ENCODE results near the gene UBXN11.
"Not testable (repeated sequence)": the region's sequence is repeated elsewhere in the genome, so short reads cannot be mapped to it uniquely, and the experiment has no call there.

Gene UBXN11

DNA sequence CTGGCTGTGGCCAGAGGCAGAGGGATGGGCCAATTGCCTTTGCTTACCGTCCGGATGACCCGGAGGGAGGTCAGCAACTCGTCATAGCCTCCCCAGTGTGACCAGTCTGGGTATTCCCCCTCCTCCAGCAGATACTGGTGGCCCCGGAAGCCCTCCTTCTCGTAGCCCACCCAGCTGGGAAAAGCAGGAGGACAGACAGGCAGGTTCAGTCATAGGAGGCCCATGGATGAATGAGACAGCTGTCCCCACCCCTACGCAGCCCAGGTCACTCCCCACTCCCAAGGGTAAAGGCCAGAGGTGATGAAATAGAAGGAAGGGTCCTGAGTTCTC is 30.7 kb upstream of the UBXN11 start:
- no peak for DNase-seq (ENCODE audit: low read depth in 2 of 3, low spot score in 2 of 3)

DNA sequence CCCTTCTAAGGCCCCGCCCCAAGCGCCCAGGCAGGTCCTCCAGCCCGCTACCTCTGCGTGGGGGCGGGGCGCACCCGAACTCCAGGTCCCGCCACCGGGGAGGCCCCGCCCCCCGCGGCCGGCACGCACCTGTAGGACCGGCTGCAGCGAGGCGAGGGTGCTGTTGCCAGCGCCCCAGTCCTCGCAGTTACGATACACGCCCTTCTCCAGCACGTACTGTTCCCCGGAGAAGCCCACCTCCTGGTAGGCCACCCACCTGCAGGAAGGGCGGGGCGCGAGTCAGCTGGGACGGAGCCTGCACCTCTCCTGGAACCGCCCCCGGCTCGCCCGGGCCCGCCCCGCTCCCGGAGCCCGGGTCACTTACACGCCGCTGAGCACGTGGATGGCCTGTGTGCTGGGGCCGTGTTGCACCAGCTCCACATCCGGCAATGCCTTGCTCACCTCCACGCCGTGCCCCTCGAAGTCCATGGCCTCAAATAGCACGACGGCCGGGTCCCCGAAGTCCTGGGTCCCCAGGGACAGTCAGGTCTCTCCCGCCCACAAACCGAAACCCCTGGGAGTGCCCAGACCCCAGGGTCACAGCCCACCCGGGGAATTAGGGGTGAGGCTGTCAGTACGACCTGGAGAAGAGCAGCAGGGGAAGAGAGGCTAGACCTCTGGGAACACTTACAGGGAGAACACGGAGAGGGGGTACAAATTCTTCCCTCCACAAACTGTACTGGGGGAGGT is 30.2 kb upstream of the UBXN11 start:
- peak in 2 of 3 experiments; percentile 65 to 67 for DNase-seq (ENCODE audit: low read depth in 2 of 3, low spot score in 2 of 3)

- no peak for DNase-seq (ENCODE audit: low read depth in 2 of 3, low spot score in 2 of 3)
Measured at GRCh38 chr1:26335774-26336476, 29.5 kb upstream of the UBXN11 start.

DNA sequence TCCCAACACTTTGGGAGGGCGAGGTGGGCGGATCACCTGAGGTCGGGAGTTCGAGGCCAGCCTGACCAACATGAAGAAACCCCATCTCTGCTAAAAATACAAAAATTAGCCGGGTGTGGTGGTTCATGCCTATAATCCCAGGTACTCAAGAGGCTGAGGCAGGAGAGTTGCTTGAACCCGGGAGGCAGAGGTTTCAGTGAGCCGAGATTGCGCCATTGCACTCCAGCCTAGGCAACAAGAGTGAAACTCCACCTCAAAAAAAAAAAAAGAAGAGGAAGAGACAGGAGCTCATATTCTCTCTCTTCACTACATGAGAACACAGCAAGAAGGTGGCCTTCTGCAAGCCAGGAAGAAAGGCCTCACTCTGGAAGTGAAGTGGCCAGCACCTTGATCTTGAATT is 26.9 kb upstream of the UBXN11 start:
- DNase-seq (ENCODE audit: low read depth in 2 of 3, low spot score in 2 of 3), result not testable (repeated sequence)

DNA sequence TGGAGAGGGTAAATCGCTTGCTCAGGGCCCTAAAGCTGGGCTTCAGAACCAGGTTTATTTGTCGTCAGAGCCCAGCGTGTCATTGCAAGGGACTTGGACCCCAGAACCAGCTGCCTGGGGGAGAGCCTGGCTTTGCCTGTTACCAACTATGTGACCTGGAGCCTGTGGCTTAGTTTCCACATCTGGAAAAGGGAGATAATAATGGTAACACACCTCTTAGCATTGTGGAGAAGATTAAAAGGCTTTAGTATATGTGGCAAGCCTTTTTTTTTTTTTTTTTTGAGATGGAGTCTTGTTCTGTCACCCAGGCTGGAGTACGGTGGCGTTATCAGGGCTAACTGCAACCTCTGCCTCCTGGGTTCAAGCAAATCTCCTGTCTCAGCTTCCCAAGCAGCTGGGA is 23.8 kb upstream of the UBXN11 start:
- no peak for DNase-seq (ENCODE audit: low read depth in 2 of 3, low spot score in 2 of 3)

DNA sequence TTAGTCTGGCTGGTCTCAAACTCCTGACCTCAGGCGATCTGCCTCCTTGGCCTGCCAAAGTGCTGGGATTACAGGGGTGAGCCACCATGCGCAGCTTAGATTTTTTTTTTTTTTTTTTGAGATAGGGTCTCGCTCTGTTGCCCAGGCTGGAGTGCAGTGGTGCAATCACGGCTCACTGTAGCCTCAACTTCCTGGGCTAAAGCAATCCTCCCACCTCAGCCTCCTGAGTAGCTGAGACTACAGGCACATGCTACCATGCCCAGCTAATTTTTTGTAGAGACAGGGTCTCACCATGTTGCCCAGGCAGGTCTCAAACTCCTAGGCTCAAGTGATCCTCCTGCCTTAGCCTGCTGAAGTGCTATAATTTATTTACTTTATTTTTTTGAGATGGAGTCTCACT is 22.9 kb upstream of the UBXN11 start:
- not testable (repeated sequence) for DNase-seq (ENCODE audit: low read depth in 2 of 3, low spot score in 2 of 3)

DNA sequence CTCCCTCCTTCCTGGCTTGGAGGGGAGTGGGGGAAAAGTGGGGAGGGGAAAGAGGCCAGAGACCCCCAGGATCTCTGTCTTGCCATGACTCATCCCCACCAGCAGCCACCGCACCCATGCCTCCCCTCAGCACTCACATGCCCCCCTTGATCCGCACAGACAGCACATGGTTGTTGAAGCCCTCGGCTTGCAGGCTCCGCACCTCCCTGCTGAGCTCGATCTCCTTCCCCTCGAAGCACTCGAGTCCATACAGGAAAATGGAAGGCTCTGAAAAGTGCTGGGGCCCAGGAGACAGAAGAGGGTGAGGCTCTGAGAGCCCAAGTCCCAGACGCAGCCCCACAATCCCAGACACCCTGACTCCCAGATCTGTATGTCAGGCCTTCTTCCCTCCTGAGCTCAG is 22.2 kb upstream of the UBXN11 start:
- DNase-seq (ENCODE audit: low read depth in 2 of 3, low spot score in 2 of 3), result no peak

- no peak for DNase-seq (ENCODE audit: low read depth in 2 of 3, low spot score in 2 of 3)
Measured at GRCh38 chr1:26327956-26328362, 21.5 kb upstream of the UBXN11 start.

- no peak for DNase-seq (ENCODE audit: low read depth in 2 of 3, low spot score in 2 of 3)
Measured at GRCh38 chr1:26324550-26324949, 18.1 kb upstream of the UBXN11 start.

DNA sequence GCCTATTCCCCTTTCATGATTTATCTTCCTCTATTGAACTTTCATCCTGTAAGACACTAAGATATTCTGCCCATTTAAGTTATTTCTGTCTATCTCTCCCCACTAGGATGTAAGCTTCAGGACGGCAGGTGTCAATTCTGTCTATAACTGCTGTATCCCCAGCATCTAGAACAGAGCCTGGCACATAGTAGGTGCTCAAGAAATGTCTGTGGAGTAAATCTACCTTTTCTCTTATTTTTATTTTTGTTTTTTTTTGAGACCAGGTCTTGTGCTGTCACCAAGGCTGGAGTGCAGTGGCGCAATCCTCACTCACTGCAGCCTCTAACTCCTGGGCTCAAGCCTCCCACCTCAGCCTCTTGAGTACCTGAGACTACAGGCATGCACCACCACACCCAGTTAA is 16.9 kb upstream of the UBXN11 start:
- no peak for DNase-seq (ENCODE audit: low read depth in 2 of 3, low spot score in 2 of 3)

DNA sequence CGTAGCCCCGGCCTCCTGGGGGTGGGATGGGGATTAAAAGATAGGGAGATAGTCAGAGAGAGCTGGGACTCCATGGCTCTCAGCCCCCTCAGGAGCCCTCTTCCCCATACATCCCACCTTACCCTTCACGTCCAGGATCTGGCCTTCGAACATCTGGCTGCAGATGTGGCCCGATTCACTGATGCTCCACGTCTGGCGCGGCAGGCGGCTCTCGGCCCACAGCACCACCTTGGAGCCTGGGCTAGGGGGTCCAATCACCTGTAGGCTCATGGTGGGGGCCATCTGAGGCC is 15.6 kb upstream of the UBXN11 start:
- DNase-seq (ENCODE audit: low read depth in 2 of 3, low spot score in 2 of 3), result no peak

- DNase-seq (ENCODE audit: low read depth in 2 of 3, low spot score in 2 of 3), result peak; percentile 80 to 99 (median 98)
Measured at GRCh38 chr1:26321315-26322041, 15.0 kb upstream of the UBXN11 start.

DNA sequence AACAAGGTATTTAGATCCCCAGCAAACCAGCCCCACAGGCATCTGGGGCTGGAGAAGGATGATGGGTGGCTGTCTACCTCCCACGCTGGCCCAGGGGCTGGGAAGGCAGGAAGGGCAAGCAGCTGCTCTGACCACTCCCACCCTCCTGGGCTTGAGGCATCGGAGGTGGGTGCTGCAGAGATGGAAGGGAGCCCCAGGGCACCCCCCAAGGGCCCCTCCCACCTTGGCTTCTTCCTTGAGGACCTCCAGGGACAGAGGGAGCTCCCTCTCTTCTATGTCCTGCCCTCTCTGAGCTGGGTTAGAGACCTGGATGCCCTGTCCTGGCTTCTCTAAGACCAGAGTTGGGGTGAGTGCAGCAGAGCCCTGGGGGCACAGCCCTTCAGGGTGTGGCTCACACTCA is 14.5 kb upstream of the UBXN11 start:
- no peak for DNase-seq (ENCODE audit: low read depth in 2 of 3, low spot score in 2 of 3)

DNA sequence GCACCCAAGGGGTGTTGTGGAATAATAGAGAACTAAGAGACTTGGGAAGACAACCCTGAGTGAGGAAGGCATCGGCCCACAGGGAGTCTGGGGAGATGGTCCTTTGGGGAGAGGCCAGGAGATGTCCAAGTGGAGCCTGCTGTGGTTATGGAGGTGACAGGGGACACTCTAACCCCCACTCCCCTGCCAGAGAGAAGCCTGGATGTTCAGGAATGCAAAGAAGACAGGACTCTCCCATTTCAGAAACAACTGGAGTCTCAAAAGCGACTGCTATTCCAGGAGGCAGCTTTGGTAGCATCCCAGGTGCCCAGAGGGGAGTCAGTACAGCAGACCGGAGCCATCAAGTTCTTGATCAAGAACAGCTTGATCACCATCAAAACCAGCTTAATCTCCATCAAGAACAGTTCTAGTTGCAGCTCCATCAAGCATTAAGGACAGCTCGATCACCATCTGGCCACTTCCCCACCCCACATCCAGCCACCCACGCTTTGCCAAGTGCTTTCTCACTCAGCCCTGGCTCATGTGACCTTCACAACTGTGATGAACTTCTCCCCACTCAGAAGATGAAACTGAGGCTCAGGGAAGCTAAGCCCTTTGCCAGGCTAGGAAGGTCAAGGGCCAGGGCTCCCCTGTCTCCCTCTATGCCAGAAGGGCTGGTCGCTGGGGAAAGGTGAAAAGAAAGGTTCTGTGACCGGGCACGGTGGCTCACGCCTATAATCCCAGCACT is 12.1 kb upstream of the UBXN11 start:
- DNase-seq (ENCODE audit: low read depth in 2 of 3, low spot score in 2 of 3), result no peak

DNA sequence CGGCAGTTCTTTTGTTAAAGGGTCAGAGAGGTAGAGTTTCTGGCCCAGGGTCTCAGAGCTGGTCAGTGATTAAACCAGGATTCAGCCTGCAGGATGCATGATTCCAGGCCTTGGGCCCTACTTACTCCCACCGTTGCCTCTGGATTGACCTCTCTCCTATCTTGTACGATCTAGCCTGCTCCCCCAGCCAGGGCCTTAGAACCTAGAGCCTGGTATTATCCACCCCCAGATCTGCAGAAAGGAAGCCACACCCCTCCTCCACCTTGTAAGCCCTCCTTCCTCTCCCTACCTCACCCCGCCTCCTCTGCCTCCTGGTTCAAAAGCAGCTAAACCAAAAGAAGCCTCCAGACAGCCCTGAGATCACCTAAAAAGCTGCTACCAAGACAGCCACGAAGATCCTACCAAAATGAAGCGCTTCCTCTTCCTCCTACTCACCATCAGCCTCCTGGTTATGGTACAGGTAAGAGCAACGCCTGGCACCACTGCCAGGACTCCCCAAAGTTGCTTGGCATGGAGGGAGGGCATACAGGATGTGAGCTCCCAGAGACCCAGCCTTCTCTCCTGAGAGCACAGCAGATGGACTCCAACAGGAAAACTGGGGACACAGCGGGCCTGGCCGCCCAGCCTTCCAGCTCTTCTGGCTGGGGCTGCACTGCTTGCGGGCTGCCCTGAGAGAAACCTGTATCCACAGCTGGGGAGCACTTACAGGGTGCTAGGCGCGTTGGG is 11.3 kb upstream of the UBXN11 start, which contains the start of gene CD52:
Gene CD52, plus strand, starts transcription at position 347 of the 726 bp plus-strand sequence. Its CDS starts 60 bp downstream, at position 407.
- DNase-seq (ENCODE audit: low read depth in 2 of 3, low spot score in 2 of 3), result no peak

- no peak for DNase-seq (ENCODE audit: low read depth in 2 of 3, low spot score in 2 of 3)
Measured at GRCh38 chr1:26317146-26317545, 10.7 kb upstream of the UBXN11 start.

GRCh38 chr1:26315874-26316850 is 9.7 kb upstream of the UBXN11 start:
- DNase-seq (ENCODE audit: low read depth in 2 of 3, low spot score in 2 of 3), result no peak

DNA sequence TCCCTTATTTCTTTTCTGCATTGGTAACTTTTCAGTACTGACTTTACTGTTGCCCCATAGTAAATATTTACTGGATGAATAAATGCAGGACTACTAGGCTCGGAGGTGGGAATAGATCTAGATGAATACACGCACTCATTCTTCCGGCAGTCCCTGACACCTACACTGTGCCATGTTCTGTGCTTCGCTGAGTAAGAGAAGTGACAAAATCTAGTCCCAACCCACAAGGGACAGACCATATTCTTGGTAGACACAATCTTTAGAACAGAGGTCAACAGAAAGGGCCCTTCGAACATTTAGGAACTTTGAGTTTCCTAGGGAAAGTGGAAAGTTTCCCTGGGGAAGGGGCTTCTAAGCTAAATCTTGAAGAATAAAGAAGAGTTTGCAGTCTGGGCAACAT is 8.1 kb upstream of the UBXN11 start:
- DNase-seq (ENCODE audit: low read depth in 2 of 3, low spot score in 2 of 3), result no peak

- DNase-seq (ENCODE audit: low read depth in 2 of 3, low spot score in 2 of 3), result not testable (repeated sequence)
Measured at GRCh38 chr1:26307966-26308899, 1.8 kb upstream of the UBXN11 start.

All from activated CD8-positive, alpha-beta memory T cell treated with anti-CD3 and anti-CD28 coated beads for 48 hours (primary cell).